HG03439 (cell line): ENCODE results near the gene ZSCAN21.
A peak's percentile ranks its signal among the peaks of the same experiment; 100 is the strongest.

ENCODE experiments used
- ATAC-seq: cut with Tn5 transposase; IDR thresholded peaks from one replicate; pipeline ENCODE4 v1.9.1; 2021; ENCODE audit warnings: mild to moderate bottlenecking, moderate library complexity; ENCODE audit not compliant: unreplicated experiment

ZSCAN21 gene

DNA sequence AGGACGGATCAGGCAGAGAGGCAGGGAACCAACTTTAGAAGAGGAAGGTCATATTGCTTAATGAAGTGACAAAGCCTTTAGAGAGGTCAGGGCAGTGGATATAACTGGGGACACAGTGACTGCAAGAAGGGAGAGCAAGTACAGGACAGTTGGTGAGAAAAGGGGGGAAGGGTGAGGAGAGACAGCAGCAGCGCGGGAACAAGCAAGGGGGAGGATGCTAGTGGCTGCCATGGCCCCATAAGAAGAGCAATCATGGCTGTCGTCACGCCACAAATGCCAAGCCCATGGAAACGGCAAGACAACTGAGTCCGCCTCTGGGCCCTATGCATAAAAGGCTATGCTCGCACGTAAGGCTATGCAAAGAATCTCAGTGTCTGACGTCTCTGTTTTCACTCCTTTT is 22.9 kb downstream of the ZSCAN21 start:
- ATAC-seq: no peak

DNA sequence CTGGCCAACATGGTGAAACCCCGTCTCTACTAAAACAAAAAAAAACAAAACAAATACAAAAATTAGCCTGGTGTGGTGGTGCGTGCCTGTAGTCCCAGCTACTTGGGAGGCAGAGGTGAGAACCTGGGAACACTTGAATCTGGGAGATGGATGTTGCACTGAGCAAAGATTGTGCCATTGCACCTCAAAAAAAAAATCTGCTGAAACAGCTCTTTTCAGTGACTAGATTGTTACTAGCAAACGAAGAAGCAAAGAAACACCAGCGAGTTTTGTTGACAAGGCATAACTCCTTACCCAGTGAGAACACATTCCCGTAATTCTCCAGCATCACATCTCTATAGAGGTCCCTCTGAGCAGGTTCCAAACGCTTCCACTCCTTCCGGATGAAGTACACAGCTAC is 25.3 kb downstream of the ZSCAN21 start:
- no peak for ATAC-seq

DNA sequence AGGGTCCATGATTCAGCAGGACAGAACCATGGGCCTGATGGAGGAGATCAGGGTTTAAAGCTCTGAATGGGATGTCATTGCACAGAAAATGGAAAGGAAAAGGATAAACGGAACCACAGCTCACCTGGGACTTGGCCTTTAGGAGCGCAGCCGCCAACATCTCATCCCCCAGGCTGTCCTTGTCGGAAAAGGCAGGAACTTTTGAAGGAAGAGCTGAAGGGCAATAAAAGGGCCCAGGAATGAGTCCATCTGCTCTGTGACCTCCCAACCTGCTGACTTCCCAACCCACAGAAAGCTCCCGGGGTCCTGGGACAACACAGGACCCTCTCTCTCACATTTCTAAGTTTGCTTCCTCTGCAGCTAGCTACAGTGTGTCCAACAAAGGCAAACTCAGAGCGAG is 25.8 kb downstream of the ZSCAN21 start:
- ATAC-seq: no peak

DNA sequence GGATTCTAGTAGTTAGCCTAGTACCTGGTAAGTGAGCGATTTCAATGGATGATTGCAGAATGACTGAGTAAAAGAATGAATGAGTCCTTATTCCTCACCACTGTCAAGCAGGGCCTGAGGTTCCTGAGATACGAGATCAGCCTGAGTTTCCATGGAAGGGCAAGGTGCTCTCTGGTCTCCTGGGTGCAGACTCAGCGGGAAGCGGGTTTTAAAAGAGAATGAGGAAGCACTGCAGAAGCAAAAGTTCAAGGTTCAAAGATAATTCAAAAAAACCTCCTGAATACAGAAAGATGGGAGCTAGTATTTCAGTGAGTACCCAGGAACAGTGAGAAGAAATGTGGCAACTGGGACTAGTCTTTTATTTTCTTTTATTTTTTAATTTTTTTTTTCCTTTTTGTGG is 27.6 kb downstream of the ZSCAN21 start:
- ATAC-seq: no peak

DNA sequence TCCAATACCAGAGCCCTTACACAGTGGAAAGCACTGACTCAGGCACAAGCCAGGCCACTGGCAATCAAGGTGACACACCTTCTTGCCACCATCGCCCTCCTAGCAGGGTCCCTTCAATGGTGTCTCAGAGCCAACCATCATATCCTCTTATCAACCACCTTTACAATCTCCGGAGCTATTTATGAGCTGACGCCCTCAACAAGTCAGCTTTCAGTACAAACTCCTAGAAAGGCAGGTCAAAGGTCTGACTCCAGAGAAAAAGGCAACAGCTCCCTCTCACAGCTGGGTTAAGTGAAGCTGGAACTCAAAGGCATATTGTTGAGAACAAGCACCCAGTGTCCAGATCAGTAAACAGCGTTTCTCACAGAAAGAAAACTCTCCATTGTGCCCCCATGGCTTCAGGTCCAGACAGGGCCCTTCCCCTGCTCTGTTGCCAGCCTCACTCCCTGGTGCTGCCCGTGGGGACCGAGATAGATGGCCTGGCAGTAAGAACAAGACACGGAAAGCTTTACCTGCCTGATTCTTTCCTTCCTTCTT is 29.5 kb downstream of the ZSCAN21 start:
- ATAC-seq: no peak

DNA sequence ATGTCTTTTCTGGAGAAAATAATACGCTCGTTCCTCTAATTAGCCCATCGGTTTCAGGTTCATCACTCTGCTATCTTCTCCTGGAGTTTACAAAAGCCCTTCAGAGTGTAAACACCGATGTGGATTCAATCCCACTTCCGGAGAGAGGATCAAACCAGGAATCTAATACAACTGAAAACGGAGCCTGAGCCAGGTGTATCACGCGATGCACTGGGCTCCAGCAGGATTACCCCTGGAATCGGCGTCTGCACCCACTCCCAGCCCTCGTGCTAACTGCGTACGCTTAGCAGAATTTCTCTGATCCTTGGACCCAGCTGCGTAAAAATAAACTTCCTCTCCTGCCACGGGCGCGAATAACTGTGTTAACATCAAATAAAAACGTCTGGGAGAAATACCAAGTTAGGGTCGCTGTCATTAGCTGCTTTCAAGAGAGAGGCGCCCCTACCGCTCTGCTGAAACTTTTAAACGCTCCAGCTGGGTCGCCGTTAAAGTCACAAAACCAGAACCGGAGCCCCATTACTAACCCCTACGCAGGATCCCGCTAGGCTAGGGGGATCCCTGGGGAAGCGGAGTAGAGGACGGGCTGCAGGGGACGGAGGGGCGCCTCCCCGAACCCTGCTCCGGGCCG is 31.4 kb downstream of the ZSCAN21 start:
- peak; percentile 11 for ATAC-seq

DNA sequence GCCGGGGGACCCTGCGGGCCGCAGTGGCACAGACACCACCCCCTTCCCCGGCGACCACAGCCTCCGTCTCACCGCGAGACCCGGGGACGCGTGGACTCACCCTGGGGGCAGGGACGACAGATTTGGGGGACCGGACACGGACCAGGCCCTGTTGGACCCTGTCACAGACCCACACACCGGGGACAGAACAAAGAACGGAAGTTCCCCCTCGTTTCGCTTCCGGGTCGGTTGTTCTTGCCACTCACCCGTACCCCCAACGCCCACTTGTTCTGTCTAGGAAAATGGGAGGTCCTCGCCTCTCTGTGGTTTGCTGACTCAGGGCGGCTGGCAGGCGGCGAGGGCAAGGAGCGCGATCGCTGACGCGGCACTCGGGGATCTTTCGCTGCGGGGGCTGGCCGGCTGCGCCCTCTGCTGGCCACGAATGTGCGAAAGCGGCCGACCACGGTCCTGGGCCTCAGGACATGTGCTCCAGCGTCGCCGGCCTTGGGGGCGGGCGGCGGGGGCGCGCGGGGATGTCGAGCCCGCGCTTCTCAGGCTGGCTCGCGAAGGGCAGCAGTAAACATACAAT is 32.0 kb downstream of the ZSCAN21 start, which contains the start of gene ZNF3:
Gene ZNF3 (minus strand): TSS at position 189 of the 568 bp plus-strand sequence. CDS start 4,366 bp downstream, outside the sequence.
- ATAC-seq: peak; percentile 86

DNA sequence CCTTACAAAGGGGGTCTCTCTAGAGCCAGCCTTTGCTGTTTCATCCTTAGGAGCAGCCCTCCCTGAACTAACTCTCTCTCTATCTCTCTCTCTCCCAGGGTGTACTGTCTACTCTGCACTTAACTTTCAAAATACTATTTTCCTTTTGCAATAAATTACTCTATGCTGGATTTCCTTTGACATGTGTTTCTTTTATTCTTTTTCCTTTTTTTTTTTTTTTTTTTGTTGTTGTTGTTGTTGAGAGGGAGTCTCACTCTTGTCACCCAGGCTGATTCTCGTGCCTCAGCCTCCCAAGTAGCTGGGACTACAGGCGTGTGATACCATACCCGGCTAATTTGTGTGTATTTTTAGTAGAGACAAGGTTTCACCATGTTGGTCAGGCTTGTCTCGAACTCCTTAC is 33.4 kb downstream of the ZSCAN21 start:
- no peak for ATAC-seq

DNA sequence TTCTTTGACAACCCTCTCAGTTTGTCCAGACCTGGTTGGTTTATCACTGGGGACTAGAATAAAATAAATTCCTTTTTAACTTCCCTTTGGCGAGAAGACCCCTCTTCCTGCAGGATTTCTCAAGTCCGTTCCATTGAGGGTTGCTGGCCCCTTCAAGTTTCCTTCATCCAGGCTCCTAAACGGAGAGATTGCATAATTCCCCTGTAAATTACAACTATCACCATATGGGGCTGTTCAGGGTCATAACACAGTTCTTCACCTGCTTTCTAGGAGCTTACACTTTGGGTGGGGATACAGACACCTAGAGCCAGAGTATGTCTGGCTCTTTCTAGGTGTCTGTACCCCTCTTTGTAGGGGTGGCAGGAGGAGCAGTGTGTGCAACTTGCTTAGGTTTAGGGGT is 35.9 kb downstream of the ZSCAN21 start:
- no peak for ATAC-seq

DNA sequence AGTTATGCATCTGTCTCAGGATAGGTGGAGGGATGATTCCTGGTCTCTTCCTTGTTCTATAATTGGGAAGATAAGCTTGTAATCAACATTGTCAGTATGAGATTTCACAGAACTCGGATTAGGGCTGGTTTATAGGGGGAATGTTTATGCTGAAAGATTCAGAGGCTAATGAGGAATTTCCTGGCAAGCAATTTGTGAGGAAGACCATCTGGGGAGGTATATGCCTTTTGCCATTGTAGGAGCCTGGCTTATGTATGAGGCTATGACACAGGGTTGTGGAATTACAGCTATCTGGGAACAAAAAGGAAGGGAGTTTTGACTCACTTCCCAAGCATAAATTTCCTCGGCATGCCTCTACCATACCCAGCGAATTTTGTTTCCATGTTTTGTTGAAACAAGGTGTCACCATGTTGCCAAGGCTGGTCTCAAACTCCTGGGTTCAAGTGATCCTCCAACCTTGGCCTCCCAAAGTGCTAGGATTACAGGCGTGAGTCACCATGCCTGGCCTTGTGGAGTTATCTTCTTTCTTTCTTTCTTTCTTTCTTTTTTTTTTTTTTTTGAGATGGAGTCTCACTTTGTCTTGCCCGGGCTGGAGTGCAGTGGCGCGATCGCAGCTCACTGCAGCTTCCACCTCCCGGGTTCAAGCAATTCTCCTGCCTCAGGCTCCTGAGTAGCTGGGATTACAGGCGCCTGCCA is 37.6 kb downstream of the ZSCAN21 start:
- ATAC-seq: no peak

DNA sequence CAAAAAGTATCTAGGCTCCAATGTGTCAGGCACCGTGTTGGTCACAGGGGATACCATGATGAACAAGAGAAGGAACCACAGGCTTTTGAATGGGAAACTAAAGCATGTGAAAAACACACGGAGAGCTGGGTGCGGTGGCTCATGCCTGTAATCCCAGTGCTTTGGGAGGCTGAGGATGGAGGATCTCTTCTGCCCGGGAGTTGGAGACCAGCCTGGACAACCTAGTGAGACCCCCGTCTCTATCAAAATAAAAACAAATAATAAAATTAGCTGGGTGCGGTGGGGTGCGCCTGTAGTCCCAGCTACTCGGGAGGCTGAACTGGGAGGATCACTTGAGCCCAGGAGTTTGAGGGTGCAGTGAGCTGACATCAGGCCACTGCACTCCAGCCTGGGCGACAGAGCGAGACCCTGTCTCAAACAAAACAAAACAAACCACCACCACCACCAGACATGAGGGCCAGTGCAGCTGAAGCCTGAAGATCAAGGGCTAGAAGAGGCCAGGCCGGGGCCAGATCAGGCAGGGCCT is 38.6 kb downstream of the ZSCAN21 start:
- ATAC-seq: no peak

DNA sequence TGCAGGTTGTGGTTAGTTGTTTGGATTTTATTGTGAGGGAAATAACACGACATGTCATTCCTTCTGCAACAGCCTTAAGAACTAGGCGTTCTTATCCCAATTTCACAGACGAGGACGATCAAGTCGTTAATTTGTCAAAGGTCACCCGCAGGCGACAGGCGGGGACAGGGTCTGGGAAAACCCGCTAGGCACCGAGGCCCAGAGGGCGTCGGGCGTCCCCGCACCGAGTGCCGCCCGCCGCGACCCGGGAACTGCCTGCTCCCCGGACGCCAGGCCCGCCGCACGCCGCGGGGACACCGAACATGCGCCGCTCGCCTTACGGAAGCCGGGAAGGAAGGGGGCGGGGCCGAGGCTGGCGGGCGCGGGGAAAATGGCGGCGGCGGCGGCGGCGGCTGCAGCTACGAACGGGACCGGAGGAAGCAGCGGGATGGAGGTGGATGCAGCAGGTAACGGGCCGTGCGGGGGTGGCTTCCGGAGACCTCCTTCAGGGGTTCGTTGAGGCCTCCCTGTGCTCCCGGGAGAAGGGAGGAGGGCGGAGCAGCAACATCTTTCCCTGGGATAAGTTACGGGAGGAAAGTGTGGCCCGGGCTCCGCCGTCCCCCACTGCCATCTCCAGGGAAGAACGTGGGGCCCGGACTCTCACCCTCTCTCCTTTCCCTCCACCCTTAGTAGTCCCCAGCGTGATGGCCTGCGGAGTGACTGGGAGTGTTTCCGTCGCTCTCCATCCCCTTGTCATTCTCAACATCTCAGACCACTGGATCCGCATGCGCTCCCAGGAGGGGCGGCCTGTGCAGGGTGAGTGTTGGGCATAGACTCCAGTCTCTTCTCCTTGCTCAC is 39.3 kb downstream of the ZSCAN21 start, which contains the start of gene COPS6:
Gene COPS6 (plus strand): TSS at position 349 of the 837 bp plus-strand sequence. CDS start 22 bp downstream, at position 371.
- ATAC-seq: no peak

DNA sequence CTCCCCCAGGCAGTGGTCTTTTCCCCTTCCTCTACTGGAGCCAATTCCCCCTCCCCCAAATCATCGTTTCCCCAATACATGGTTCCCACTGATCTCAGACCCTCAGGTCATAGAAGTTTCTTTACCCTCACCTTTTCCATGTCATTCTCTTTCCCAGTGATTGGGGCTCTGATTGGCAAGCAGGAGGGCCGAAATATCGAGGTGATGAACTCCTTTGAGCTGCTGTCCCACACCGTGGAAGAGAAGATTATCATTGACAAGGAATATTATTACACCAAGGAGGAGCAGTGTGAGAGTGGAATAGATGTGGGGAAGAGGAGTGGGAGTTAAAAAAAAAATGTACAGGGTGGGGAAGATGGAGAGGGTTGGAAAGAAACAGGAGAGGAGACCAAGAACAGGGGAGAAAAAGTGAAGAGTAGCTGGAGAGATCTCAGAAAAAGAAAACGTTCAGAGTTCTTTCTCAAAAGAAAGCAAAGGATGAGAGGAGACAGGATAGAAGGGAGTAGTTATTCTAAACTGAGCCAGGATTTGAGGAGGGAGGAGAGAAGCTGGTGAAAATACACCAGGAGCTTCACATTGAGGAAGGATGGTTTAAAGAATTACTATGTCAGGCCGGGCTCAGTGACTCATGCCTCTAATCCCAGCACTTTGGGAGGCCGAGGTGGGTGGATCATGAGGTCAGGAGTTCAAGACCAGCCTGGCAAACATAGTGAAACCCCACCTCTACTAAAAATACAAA is 40.1 kb downstream of the ZSCAN21 start:
- no peak for ATAC-seq

DNA sequence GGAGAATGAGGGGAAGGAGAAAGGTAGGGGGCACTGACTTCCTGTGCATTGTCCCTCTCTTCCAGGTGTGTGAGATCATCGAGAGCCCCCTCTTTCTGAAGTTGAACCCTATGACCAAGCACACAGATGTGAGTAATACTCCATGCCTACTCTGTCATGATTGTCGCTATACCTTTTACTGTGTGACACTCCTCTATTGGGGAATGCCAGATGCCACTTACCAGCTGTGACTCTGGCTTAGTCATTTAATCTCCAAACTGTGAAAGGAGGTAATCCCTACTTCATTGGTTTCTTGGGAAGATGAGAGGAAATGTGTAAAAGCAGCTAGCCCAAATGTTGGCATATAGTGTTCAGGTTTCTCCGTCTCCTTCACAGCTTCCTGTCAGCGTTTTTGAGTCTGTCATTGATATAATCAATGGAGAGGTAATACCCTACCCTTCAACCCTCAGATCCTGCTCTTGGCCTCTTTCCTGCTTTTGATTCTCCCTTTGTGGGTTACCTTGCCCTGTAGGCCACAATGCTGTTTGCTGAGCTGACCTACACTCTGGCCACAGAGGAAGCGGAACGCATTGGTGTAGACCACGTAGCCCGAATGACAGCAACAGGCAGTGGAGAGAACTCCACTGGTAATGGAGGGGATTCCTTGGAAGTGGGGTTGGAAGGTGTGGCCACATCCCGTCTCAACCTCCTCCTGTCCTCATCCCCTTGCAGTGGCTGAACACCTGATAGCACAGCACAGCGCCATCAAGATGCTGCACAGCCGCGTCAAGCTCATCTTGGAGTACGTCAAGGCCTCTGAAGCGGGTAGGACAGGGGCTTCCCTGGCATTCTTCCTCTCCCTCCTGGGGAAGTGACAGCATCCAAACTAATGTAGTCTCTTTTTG is 41.2 kb downstream of the ZSCAN21 start:
- no peak for ATAC-seq

DNA sequence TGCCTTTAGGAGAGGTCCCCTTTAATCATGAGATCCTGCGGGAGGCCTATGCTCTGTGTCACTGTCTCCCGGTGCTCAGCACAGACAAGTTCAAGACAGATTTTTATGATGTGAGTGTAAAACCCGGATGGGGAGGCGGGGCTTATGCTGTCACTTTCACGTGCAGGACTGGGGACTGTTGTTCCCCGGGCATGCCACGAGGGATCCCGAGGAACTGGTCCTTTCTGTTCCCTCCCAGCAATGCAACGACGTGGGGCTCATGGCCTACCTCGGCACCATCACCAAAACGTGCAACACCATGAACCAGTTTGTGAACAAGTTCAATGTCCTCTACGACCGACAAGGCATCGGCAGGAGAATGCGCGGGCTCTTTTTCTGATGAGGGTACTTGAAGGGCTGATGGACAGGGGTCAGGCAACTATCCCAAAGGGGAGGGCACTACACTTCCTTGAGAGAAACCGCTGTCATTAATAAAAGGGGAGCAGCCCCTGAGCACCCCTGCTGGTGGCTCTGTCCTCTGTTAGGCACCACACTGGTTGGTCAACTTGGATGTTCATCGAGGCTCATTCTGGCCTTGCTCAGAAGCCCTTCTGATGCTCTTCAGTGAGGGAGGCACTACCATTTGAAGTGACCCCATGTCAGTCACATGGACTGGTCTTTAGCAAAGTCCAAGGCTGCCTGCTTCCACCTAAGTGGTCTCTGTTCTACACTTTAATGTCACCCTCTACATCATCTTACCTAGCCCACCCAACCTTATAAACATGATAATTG is 42.0 kb downstream of the ZSCAN21 start:
- ATAC-seq: no peak

DNA sequence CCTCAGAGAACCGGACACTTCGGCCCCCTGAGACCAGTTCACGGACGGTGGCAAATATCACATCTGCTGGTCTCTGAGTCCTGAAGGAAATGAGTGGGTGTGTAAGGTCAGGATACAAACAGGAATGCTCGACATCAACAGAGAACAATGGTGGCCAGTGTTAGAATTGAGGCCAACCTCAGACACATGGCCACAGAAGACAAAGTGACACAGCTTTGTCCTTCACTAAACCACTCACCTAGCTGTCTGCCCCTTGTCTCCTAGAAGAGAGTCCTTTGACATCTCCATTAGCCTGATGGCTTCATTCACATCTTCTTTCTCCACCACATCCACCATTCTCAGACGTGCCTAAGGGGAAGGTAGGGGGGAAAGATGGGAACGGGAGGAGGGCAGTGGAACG is 43.5 kb downstream of the ZSCAN21 start:
- no peak for ATAC-seq

DNA sequence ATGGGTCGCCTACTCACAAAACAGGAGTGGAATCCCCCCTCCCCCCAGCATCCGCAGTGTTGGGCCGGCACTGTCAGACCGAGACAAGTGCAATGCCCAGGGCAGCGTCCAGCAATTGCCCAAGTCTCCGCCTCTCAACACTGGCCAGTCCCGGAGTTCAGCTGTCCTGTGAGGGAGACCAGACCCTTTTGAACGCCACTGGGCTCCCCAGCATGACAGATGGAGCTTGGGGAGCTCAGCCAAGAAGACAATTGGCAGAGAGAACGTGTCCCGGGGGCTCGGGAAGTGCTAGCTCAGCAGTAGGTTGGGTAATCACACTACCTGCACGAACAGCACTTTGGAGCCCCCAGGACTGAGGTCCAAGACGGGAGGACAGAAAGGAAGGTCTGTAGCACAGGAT is 43.9 kb downstream of the ZSCAN21 start:
- ATAC-seq: no peak

DNA sequence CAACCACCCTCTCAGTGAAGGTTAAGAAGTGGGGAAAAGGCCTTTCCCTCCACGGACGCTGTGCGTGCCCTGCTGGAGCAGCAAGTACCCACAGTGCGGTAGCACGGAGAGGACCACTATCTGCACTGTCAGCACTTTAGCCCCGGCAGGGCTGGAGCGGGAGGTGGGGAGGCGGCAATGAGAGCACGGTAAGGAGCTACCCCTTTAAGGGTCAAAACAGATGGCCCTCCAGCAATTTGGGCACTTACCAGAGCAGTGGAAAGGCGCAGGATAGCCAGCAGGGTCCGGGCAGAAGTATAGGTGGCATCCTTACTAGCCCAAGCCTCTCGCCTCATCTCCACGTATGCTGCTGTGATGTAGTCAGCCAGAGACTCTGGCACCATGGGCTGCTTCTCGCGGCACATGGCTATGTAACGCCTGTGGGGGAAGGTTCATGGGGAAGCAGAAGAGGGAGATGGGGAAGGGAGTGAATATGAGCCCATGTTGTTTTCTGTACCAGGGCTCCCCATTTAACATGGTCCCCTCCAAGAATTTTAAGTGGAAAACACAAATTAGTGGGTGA is 44.4 kb downstream of the ZSCAN21 start:
- ATAC-seq: no peak
